ENCODE measurements around the gene NOL12. TPM values are rescaled to one million over a fixed set of nuclear protein-coding genes. Genes with fewer than 3 reads are reported as not detected.

Gene NOL12
- polyA plus RNA-seq, 1 of the 3 experiments (the other 2 are of a cell fraction): 52.2 TPM

- no peaks in the 10 kb centered on the region for H3K9me3 ChIP-seq
- H2AFZ ChIP-seq (ENCODE audit: low read depth): no peak overlapping the region; the same call in 1 of the 2 replicates
- TF ChIP-seq PBX3 (IDR thresholded peaks at IDR 0.05) (no peak), ELF1 (IDR thresholded peaks at IDR 0.05) (no peak), JUND (IDR thresholded peaks at IDR 0.05) (no peak), FOXJ3 (CRISPR knock-in tag; IDR thresholded peaks at IDR 0.05) (no peak), MAX (IDR thresholded peaks at IDR 0.05; ENCODE audit: low read depth) (no peak), GATA2 (CRISPR knock-in tag; IDR thresholded peaks at IDR 0.05) (no peak), MXI1 (IDR thresholded peaks at IDR 0.05; ENCODE audit: low read depth, low read length) (no peak), RAD21 (IDR thresholded peaks at IDR 0.05; ENCODE audit: low read length) (no peak), REST (IDR thresholded peaks at IDR 0.05; ENCODE audit: low read depth, low read length) (no peak), CHD2 (IDR thresholded peaks at IDR 0.05; ENCODE audit: low read length, partially characterized antibody) (no peak), IRF3 (IDR thresholded peaks at IDR 0.05; ENCODE audit: low read depth, low read length) (no peak)
- WGBS (ENCODE audit: low lambda C conversion rate): 85% methylated on average over 11 of the region's 16 CpGs
- H3K27me3 ChIP-seq (ENCODE audit: insufficient read depth): no peaks in the 10 kb centered on the region
- H3K27ac ChIP-seq (ENCODE audit: low read depth in 2 of 2, low read length in 1 of 2): no peak overlapping the region
- H3K9ac ChIP-seq: no peak overlapping the region
- peaks cover 20% of the 10 kb centered on the region for H3K79me2 ChIP-seq (ENCODE audit: insufficient read depth)
- no peak for DNase-seq
- no peak overlapping the region for H3K4me3 ChIP-seq (ENCODE audit: low read depth in 2 of 2, low read length in 1 of 2)
- H4K20me1 ChIP-seq (ENCODE audit: insufficient read depth): peaks cover 15% of the 10 kb centered on the region
- H3F3A ChIP-seq (replicated peaks; ENCODE audit: insufficient read depth): peaks cover 25% of the 10 kb centered on the region
- CTCF ChIA-PET: interaction anchor here (0.7 to 44.3 kb wide), 4 partner anchors 11 to 51 kb away, joined by 3 to 898 read pairs (median 94); partner anchors contain the start of genes PDXP, SH3BP1 and TRIOBP
- POLR2A ChIA-PET: interaction anchor here (2.0 kb wide), 1 partner anchor 76 kb away, joined by 13 read pairs; the partner anchor contains the start of gene GGA1
- peaks cover 5 to 18% of the 10 kb centered on the region in 2 experiments for H3K36me3 ChIP-seq (replicated peaks in 1 of 2; ENCODE audit: control insufficient read depth in 1 of 2, insufficient read depth in 2 of 2, low read length in 1 of 2)
- peaks cover 5 to 11% of the 10 kb centered on the region in 2 experiments; a peak in 2 of 4 replicates for H3K4me1 ChIP-seq (ENCODE audit: control insufficient read depth in 1 of 2, insufficient read depth in 2 of 2, low read depth in 1 of 2, low read length in 1 of 2)
- H3K4me2 ChIP-seq: no peak overlapping the region
- H3K9me2 ChIP-seq: no peaks in the 10 kb centered on the region
Measured at GRCh38 chr22:37684803-37685615, 1.1 kb upstream of the NOL12 start.

All from SK-N-SH (cell line).